ENCODE measurements around the gene CYS1. TPM values are rescaled to one million over a fixed set of nuclear protein-coding genes. Genes with fewer than 3 reads are reported as not detected.

Gene CYS1
- total RNA-seq, 1 donor from 2014 or later = 3.8 TPM

- no peak for DNase-seq (ENCODE audit: low spot score)
- intact Hi-C loops (cut with DNase I) = no loop called here
These were observed 22.7 kb downstream of the CYS1 start for GRCh38 chr2:10057231-10058107.

GRCh38 chr2:10056439-10056838, 23.8 kb downstream of the CYS1 start:
- intact Hi-C loops (cut with DNase I) = no loop called here
- no peak for DNase-seq (ENCODE audit: low spot score)

DNA sequence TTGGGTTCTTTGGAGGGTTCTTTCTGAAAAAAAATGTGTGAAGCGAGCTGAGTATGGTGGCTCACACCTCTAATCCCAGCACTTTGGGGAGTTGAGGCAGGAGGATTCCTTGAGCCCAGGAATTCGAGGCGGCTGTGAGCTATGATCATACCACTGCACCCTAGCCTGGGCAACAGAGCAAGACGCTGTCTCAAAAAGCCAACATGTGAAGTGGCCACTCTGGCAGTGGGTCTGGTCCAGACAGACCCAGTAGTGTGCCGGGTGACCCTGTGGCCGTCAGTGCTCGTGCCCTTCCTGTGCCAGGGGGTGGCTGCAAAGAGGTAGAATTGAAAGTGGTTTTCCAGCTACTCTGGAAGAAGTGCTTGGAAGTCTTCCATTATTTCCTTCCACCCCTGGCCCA, 25.2 kb downstream of the CYS1 start:
- intact Hi-C loops (cut with DNase I) = no loop called here

DNA sequence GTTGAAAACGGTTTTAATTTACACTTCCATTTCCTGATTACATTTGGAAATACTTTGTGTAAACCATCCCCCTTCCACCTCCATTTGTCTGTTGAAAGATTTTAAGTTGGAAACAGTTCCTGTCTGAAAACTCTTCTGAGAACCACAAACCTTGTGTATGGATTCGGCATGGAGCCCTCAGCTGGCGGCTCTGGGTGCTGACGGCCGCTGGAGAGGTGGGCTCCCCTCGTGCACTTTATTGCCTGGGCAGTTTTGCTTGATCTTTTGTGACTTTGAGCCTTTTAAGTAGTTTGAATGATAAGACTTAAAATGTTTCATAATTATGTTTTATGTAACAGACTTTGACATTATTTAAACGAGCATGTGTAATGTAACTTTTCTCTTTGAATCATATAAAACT, 25.8 kb downstream of the CYS1 start:
- DNase-seq (ENCODE audit: low spot score) = no peak
- intact Hi-C loops (cut with DNase I) = no loop called here

More for the DNA sequence above, 25.2 kb downstream of the CYS1 start:
- no peak for DNase-seq (ENCODE audit: low spot score)

- no peak for DNase-seq (ENCODE audit: low spot score)
- intact Hi-C loops (cut with DNase I) = no loop called here
These were observed 26.9 kb downstream of the CYS1 start for GRCh38 chr2:10053351-10053750.

GRCh38 chr2:10052216-10052615, 28.0 kb downstream of the CYS1 start:
- intact Hi-C loops (cut with DNase I) = no loop called here
- no peak for DNase-seq (ENCODE audit: low spot score)

GRCh38 chr2:10048501-10049171, 31.6 kb downstream of the CYS1 start:
- intact Hi-C loops (cut with DNase I) = loop anchor here (2.0 to 10.0 kb wide), 3 partner anchors 204 to 574 kb away; partner anchors contain the start of genes IAH1 and TAF1B
- DNase-seq (ENCODE audit: low spot score) = no peak

- no peak for DNase-seq (ENCODE audit: low spot score)
- intact Hi-C loops (cut with DNase I) = loop anchor here (2.0 to 10.0 kb wide), 4 partner anchors 63 to 573 kb away; partner anchors contain the start of genes IAH1 and TAF1B
These were observed 32.4 kb downstream of the CYS1 start for GRCh38 chr2:10047616-10048500.

DNA sequence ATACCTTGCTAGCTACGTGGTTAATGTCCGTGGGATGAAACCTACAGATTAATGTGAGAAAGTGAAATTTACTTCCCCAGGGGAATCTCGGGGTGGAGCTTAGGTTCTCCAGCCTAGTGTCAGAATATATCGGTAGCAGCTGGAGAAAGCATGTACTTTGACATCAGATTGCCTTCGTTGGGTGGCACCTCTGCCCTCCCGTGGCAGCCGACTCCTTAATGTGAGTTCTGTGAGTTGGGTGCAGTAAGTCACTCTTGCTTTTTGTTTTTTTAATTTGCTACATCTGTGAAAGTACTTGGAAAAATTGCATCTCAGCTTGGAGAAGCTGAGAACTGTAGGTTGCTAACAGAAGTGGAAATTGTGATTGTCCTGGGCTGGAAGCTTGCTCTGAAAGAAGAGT, 33.3 kb downstream of the CYS1 start:
- intact Hi-C loops (cut with DNase I) = loop anchor here (2.0 to 10.0 kb wide), 3 partner anchors 62 to 572 kb away; partner anchors contain the start of genes IAH1 and TAF1B
- no peak for DNase-seq (ENCODE audit: low spot score)

- DNase-seq (ENCODE audit: low spot score) = no peak
- intact Hi-C loops (cut with DNase I) = loop anchor here (2.0 to 10.0 kb wide), 3 partner anchors 61 to 571 kb away; partner anchors contain the start of genes IAH1 and TAF1B
These were observed 34.5 kb downstream of the CYS1 start for GRCh38 chr2:10045561-10046355.

- DNase-seq (ENCODE audit: low spot score) = peak; percentile 98
- intact Hi-C loops (cut with DNase I) = loop anchor here (2.0 to 10.0 kb wide), 4 partner anchors 35 to 569 kb away; partner anchors contain the start of genes ADAM17, IAH1 and TAF1B
These were observed 36.2 kb downstream of the CYS1 start for GRCh38 chr2:10043906-10044601.

GRCh38 chr2:10043256-10043905, 36.8 kb downstream of the CYS1 start, which contains the start of gene KLF11:
TSS of gene KLF11 (plus strand) at chr2:10043550. CDS start at chr2:10043717, 167 bp downstream.
- DNase-seq (ENCODE audit: low spot score) = peak; percentile 95
- intact Hi-C loops (cut with DNase I) = loop anchor here (2.0 to 10.0 kb wide), 4 partner anchors 35 to 569 kb away; partner anchors contain the start of genes ADAM17, IAH1 and TAF1B

DNA sequence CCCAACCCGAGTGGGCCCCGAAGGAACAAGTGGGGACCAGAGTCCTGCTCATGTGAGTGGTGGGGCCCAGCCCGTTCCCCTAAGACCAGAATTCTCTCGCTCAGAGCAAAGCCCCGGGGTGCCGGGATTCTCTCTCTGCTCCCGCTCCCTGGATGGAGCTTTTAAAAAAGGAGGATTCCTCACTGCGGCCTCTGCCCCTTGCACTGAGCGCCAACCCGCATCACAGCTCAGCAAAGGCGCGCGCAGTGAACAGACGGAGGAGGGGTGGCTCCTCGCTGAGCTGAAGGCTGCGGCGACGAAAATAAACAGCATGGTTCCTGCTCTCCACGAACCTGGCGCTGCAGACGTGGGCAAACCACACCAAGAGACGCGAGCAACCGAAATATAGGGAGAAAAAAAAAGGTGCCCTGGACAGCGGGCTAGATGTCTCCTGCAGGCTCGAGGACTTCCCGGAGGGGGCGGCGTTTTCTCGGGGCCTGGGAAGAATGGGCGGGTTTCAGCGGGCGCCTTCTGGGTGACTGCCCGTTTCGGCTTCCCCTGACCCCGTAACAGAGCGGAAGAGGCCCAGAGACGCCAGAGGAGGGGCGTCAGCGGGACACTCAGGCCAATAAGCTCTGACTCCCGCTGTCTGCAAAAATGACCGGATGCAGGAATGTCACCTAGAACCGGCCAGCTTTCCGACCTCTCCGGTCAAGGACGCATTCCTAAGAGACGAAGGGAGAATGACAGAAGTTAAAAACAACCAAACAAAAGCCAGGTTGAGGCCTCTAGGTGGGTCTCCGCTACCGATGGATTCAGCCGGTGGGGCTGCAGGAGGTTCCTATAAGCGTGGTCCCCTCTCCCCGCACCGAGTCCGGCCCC, 37.7 kb downstream of the CYS1 start:
- intact Hi-C loops (cut with DNase I) = loop anchor here (2.0 to 10.0 kb wide), 4 partner anchors 34 to 568 kb away; partner anchors contain the start of genes ADAM17, IAH1 and TAF1B
- peak; percentile 91 for DNase-seq (ENCODE audit: low spot score)

- no peak for DNase-seq (ENCODE audit: low spot score)
- intact Hi-C loops (cut with DNase I) = loop anchor here (2.0 to 10.0 kb wide), 4 partner anchors 33 to 567 kb away; partner anchors contain the start of genes ADAM17, IAH1 and TAF1B
These were observed 38.5 kb downstream of the CYS1 start for GRCh38 chr2:10041711-10042110.

- intact Hi-C loops (cut with DNase I) = loop anchor here (5.0 to 10.0 kb wide), 3 partner anchors 195 to 565 kb away; partner anchors contain the start of genes ADAM17, IAH1 and TAF1B
- DNase-seq (ENCODE audit: low spot score) = no peak
These were observed 40.4 kb downstream of the CYS1 start for GRCh38 chr2:10039658-10040410.
